DMS79 treated with DMSO at 0.1 percent for 48 hours (cell line): ENCODE data around the gene MAGEA6.
"Not testable (repeated sequence)": the region's sequence is repeated elsewhere in the genome, so short reads cannot be mapped to it uniquely, and the experiment has no call there.

ENCODE experiments used
- DNase-seq: peaks from one replicate; lab custom pipeline; 2025; lab: John Stamatoyannopoulos, UW

The MAGEA6 gene

GRCh38 chrX:152769549-152770289, at the start of gene MAGEA6:
MAGEA6 (minus strand) TSS chrX:152769689; CDS start chrX:152767650, 2,039 bp downstream.
- not testable (repeated sequence) for DNase-seq

- no peak for DNase-seq
These were observed 49.8 kb upstream of the MAGEA6 start for GRCh38 chrX:152819266-152819665.

GRCh38 chrX:152818356-152818755, 48.9 kb upstream of the MAGEA6 start:
- DNase-seq: no peak

GRCh38 chrX:152817078-152817764, 47.7 kb upstream of the MAGEA6 start:
- peak; percentile 12 for DNase-seq

- DNase-seq: no peak
These were observed 44.6 kb upstream of the MAGEA6 start for GRCh38 chrX:152814048-152814447.

GRCh38 chrX:152813206-152813605, 43.7 kb upstream of the MAGEA6 start:
- no peak for DNase-seq

GRCh38 chrX:152810403-152810802, 40.9 kb upstream of the MAGEA6 start:
- DNase-seq: no peak

GRCh38 chrX:152806035-152806434, 36.5 kb upstream of the MAGEA6 start:
- no peak for DNase-seq

GRCh38 chrX:152798945-152799344, 29.5 kb upstream of the MAGEA6 start:
- no peak for DNase-seq

GRCh38 chrX:152787062-152787461, 17.6 kb upstream of the MAGEA6 start:
- not testable (repeated sequence) for DNase-seq

- DNase-seq: not testable (repeated sequence)
These were observed 2.9 kb downstream of the MAGEA6 start for GRCh38 chrX:152766562-152766961.

GRCh38 chrX:152761582-152761981, 7.9 kb downstream of the MAGEA6 start:
- not testable (repeated sequence) for DNase-seq

- not testable (repeated sequence) for DNase-seq
These were observed 9.9 kb downstream of the MAGEA6 start for GRCh38 chrX:152759544-152759943.

GRCh38 chrX:152758918-152759317, 10.6 kb downstream of the MAGEA6 start, which contains the start of gene CSAG3:
CSAG3 (plus strand) TSS chrX:152759218.
- DNase-seq: not testable (repeated sequence)

GRCh38 chrX:152754871-152755270, 14.6 kb downstream of the MAGEA6 start:
- DNase-seq: not testable (repeated sequence)

GRCh38 chrX:152753686-152754650, 15.5 kb downstream of the MAGEA6 start, which contains the start of gene MAGEA2:
MAGEA2 (minus strand) TSS chrX:152753842; CDS start chrX:152751363, 2,479 bp downstream.
- not testable (repeated sequence) for DNase-seq

- DNase-seq: no peak
These were observed 30.9 kb downstream of the MAGEA6 start for GRCh38 chrX:152738560-152738959.

GRCh38 chrX:152736528-152736927, 33.0 kb downstream of the MAGEA6 start:
- DNase-seq: not testable (repeated sequence)

GRCh38 chrX:152735860-152736511, 33.5 kb downstream of the MAGEA6 start:
- no peak for DNase-seq

GRCh38 chrX:152735101-152735500, 34.4 kb downstream of the MAGEA6 start:
- DNase-seq: no peak

- DNase-seq: not testable (repeated sequence)
These were observed 35.2 kb downstream of the MAGEA6 start for GRCh38 chrX:152734143-152734858.
